Muscle of arm (tissue), 12 donors: ENCODE data around the gene NEDD8. TPM values are rescaled to one million over a fixed set of nuclear protein-coding genes. Genes with fewer than 3 reads are reported as not detected.
"Not testable (repeated sequence)": the region's sequence is repeated elsewhere in the genome, so short reads cannot be mapped to it uniquely, and the experiment has no call there.

Source experiments
- DNase-seq: peaks from one replicate; pipeline ENCODE4 v3.0.0-alpha.2; 2013
- polyA plus RNA-seq, 12 donors: library from polyadenylated mRNA; unstranded; fragments of 120-200 nt; gene quantifications; one replicate each; pipeline ENCODE4 v1.2.1, GENCODE V29; 2013; ENCODE audit not compliant: insufficient read length in 12 of 12

The NEDD8 gene
- polyA plus RNA-seq, 12 donors = 123 to 211 (median 177) TPM; not detected in 1

GRCh38 chr14:24204163-24205146 lies 27.7 kb downstream of the NEDD8 start:
- no peak for DNase-seq

GRCh38 chr14:24203249-24203886 lies 28.8 kb downstream of the NEDD8 start:
- not testable (repeated sequence) for DNase-seq

- DNase-seq = not testable (repeated sequence)
These were observed 29.6 kb downstream of the NEDD8 start for GRCh38 chr14:24202538-24202937.

- no peak for DNase-seq
These were observed 33.2 kb downstream of the NEDD8 start for GRCh38 chr14:24198814-24199524.

- DNase-seq = no peak
These were observed 35.1 kb downstream of the NEDD8 start for GRCh38 chr14:24197056-24197450.

- DNase-seq = no peak
These were observed 35.8 kb downstream of the NEDD8 start for GRCh38 chr14:24196071-24197055.

GRCh38 chr14:24195186-24196070 lies 36.7 kb downstream of the NEDD8 start, which contains the start of gene TM9SF1:
Gene TM9SF1 (minus strand): TSS chr14:24195441. CDS start chr14:24195019, 422 bp downstream.
- peak; percentile 92 for DNase-seq

GRCh38 chr14:24194873-24195185 lies 37.3 kb downstream of the NEDD8 start:
- no peak for DNase-seq

GRCh38 chr14:24194186-24194872 lies 37.8 kb downstream of the NEDD8 start:
- DNase-seq = no peak

GRCh38 chr14:24192933-24193332 lies 39.2 kb downstream of the NEDD8 start:
- no peak for DNase-seq

- no peak for DNase-seq
These were observed 41.8 kb downstream of the NEDD8 start for GRCh38 chr14:24190416-24190815.

- no peak for DNase-seq
These were observed 42.7 kb downstream of the NEDD8 start for GRCh38 chr14:24189460-24189859.

- DNase-seq = no peak
These were observed 43.1 kb downstream of the NEDD8 start for GRCh38 chr14:24189059-24189375.

GRCh38 chr14:24188251-24189058 lies 43.7 kb downstream of the NEDD8 start, which contains the start of gene IPO4:
Gene IPO4 (minus strand): TSS chr14:24188816. CDS start chr14:24188787, 29 bp downstream.
- DNase-seq = peak; percentile 97

- DNase-seq = no peak
These were observed 44.6 kb downstream of the NEDD8 start for GRCh38 chr14:24187539-24187915.

GRCh38 chr14:24186831-24187538 lies 45.2 kb downstream of the NEDD8 start:
- DNase-seq = no peak

- no peak for DNase-seq
These were observed 46.4 kb downstream of the NEDD8 start for GRCh38 chr14:24185741-24186140.

- no peak for DNase-seq
These were observed 47.1 kb downstream of the NEDD8 start for GRCh38 chr14:24185026-24185425.
